WI38 (cell line): ENCODE results near the gene TAS2R60.
"Not testable (repeated sequence)": the region's sequence is repeated elsewhere in the genome, so short reads cannot be mapped to it uniquely, and the experiment has no call there.

Source experiments
- H3K4me3 ChIP-seq: 2 replicates; pipeline ENCODE4 v1.5.1; 2011; ENCODE audit warnings: low read depth, mild to moderate bottlenecking, control low read depth, low read length
- TF ChIP-seq, protein P1 (sequence below): IDR thresholded peaks from 2 replicates; pipeline ENCODE4 v1.5.1; 2012; ENCODE audit warnings: low read depth, mild to moderate bottlenecking, control low read depth, low read length

The TAS2R60 gene

DNA sequence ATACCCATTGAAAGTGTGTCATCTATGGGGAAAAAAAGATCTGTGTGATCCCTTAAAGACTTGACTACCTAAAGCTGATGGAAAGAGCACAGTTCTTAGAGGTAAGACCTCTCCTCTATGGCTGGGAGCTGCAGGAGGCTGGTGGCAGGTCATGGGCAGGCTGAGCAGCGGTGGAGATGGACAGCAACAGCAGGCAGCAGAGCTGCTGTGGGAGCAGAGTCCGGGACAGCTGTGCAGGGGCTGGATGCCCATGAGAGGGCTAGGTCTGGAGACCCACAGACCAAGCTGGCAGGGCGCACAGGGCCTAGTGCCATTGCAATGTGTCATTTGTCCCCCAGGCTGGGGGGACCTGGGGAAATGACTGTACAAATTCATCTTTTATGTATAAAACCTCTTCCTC lies 21.2 kb upstream of the TAS2R60 start:
- TF ChIP-seq, protein P1, sequence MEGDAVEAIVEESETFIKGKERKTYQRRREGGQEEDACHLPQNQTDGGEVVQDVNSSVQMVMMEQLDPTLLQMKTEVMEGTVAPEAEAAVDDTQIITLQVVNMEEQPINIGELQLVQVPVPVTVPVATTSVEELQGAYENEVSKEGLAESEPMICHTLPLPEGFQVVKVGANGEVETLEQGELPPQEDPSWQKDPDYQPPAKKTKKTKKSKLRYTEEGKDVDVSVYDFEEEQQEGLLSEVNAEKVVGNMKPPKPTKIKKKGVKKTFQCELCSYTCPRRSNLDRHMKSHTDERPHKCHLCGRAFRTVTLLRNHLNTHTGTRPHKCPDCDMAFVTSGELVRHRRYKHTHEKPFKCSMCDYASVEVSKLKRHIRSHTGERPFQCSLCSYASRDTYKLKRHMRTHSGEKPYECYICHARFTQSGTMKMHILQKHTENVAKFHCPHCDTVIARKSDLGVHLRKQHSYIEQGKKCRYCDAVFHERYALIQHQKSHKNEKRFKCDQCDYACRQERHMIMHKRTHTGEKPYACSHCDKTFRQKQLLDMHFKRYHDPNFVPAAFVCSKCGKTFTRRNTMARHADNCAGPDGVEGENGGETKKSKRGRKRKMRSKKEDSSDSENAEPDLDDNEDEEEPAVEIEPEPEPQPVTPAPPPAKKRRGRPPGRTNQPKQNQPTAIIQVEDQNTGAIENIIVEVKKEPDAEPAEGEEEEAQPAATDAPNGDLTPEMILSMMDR = no peak

DNA sequence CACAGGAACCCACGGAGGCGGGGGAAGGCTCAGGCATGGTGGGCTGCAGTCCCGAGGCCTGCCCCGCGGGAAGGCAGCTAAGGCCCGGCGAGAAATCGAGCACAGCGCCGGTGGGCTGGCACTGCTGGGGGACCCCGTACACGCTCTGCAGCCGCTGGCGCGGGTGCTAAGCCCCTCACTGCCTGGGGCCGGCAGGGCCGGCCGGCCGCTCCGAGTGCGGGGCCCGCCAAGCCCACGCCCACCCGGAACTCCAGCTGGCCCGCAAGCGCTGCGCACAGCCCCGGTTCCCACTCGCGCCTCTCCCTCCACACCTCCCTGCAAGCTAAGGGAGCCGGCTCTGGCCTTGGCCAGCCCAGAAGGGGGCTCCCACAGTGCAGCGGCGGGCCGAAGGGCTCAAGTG lies 18.8 kb upstream of the TAS2R60 start:
- not testable (repeated sequence) for H3K4me3 ChIP-seq

More for the DNA sequence above, 21.2 kb upstream of the TAS2R60 start:
- no peak overlapping the region for H3K4me3 ChIP-seq

DNA sequence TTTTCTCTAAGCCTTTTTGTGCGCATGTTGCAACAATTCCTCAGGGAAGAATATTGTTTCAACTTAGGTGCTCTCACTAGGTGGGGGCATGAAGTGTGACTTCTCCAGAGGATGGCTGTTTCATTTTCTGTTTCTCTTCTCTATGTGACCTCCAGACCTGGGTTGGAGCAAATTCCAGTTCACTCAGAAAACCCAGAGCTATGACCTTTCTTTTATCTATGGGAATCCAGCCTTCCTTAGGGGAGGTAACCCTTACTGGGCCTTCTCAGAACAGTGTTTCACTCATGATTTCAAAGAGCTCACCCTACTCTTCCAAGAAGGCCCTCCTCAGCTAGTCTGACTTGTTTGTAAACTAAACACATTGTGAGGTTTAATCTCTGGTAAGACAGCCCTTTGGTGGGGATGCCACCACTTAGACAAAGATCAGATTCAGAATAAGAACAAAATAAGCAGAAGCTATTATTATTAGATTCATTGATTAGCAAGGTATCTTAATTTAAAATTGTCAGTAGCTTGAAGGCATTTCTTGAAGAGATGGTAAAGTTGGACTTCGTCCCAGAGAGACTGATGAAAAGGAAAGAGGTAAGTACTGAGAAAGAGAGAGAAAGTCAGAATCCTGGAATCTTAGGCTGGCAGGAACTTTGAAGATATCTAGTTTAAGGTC lies 16.6 kb upstream of the TAS2R60 start:
- H3K4me3 ChIP-seq = no peak overlapping the region
- TF ChIP-seq, protein P1 = no peak

- TF ChIP-seq, protein P1 = no peak
- H3K4me3 ChIP-seq = no peak overlapping the region
Observed at GRCh38 chr7:143429770-143430698, 13.2 kb upstream of the TAS2R60 start.

DNA sequence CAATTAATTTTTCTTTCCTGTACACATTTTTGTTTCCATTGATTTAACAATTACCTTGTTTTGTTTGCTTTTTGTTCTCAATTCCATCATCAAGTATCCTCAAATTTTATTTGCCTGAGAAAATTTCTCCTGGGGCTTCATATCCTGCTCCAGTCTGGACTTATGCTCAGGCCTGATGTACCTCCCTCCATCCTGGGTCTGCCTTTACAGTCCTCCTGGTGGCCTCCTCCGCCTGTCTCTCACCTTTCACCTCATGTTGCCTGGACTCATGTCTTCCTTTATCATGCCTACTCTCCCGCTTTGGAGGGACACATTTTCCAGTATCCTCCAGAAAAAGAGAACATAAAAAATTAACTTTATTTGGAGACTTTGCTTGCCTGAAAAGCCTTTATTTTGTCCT lies 12.1 kb upstream of the TAS2R60 start:
- TF ChIP-seq, protein P1 = no peak

GRCh38 chr7:143433759-143434158 lies 9.5 kb upstream of the TAS2R60 start:
- TF ChIP-seq, protein P1 = no peak
- H3K4me3 ChIP-seq = no peak overlapping the region

More for the DNA sequence above, 12.1 kb upstream of the TAS2R60 start:
- H3K4me3 ChIP-seq = no peak overlapping the region

GRCh38 chr7:143434660-143435059 lies 8.6 kb upstream of the TAS2R60 start:
- TF ChIP-seq, protein P1 = no peak

More at GRCh38 chr7:143434660-143435059, 8.6 kb upstream of the TAS2R60 start:
- no peak overlapping the region for H3K4me3 ChIP-seq
